HEK293 (cell line): ENCODE measurements around the gene DCAF4.

ENCODE experiments used
- CTCF ChIA-PET: fragments of 350-600 bp; formaldehyde crosslinking; extraction: SDS; loops from one replicate; lab custom pipeline; 2021; ENCODE audit warnings: antibody characterized with exemption; lab: Yijun Ruan, JAX
- POLR2A ChIA-PET: fragments of 300-600 bp; formaldehyde crosslinking; extraction: SDS; loops from one replicate; lab custom pipeline; 2020; ENCODE audit warnings: antibody characterized with exemption, inconsistent platforms; lab: Yijun Ruan, JAX
- H3K27ac ChIP-seq: fragments of 200-500 bp; sonication (Bioruptor generic); 2 replicates; pipeline ENCODE4 v1.5.1; 2014; ENCODE audit warnings: low read depth, low read length, control low read depth, inconsistent platforms; ENCODE audit errors: extremely low read depth
- H3K36me3 ChIP-seq, 2 experiments: fragments of 200-500 bp in 1 of 2; sonication (Bioruptor generic) in 1 of 2; 1 replicate in 1 of 2; 2 replicates in 1 of 2; pipeline ENCODE4 v1.5.1; 2014 to 2017; ENCODE audit warnings: inconsistent platforms in 2 of 2, low read length in 2 of 2; ENCODE audit not compliant: control insufficient read depth in 2 of 2, insufficient read depth in 1 of 2
- H3K4me1 ChIP-seq: fragments of 200-500 bp; sonication (Bioruptor generic); 2 replicates; pipeline ENCODE4 v1.5.1; 2014; ENCODE audit warnings: mild to moderate bottlenecking, low read length, inconsistent platforms; ENCODE audit not compliant: control insufficient read depth, insufficient read depth
- H3K4me3 ChIP-seq: 2 replicates; pipeline ENCODE4 v1.5.1; 2011; ENCODE audit warnings: low read depth, mild to moderate bottlenecking, control low read depth, low read length, moderate library complexity
- H3K9me3 ChIP-seq: fragments of 200-500 bp; sonication (Bioruptor generic); 2 replicates; pipeline ENCODE4 v1.5.1; 2014; ENCODE audit warnings: low read depth, low read length, inconsistent platforms; ENCODE audit not compliant: control insufficient read depth, insufficient read depth
- EGR2 ChIP-seq: fragments of 450-650 bp; formaldehyde crosslinking; IDR thresholded peaks from 2 replicates; pipeline ENCODE4 v1.5.1; 2016; ENCODE audit warnings: low read depth, missing biosample characterization, missing genetic modification characterization
- FEZF1 ChIP-seq: fragments of 450-650 bp; formaldehyde crosslinking; IDR thresholded peaks from 2 replicates; pipeline ENCODE4 v1.5.1; 2016; ENCODE audit warnings: missing biosample characterization, missing genetic modification characterization
- GLI2 ChIP-seq: fragments of 450-650 bp; formaldehyde crosslinking; IDR thresholded peaks from 2 replicates; pipeline ENCODE4; 2017; ENCODE audit warnings: missing biosample characterization, missing genetic modification characterization, low read depth, borderline replicate concordance
- GLI4 ChIP-seq: fragments of 450-650 bp; formaldehyde crosslinking; IDR thresholded peaks from 2 replicates; pipeline ENCODE4 v1.5.1; 2016; ENCODE audit warnings: missing biosample characterization, missing genetic modification characterization
- HOXC10 ChIP-seq: sonication (generic); formaldehyde crosslinking; IDR thresholded peaks from 2 replicates; pipeline ENCODE4 v1.8.1; 2023; ENCODE audit warnings: mild to moderate bottlenecking, missing genetic modification reagents
- OSR2 ChIP-seq: fragments of 450-650 bp; formaldehyde crosslinking; IDR thresholded peaks from 2 replicates; pipeline ENCODE4 v1.5.1; 2016; ENCODE audit warnings: missing biosample characterization, missing genetic modification characterization
- SCRT1 ChIP-seq: fragments of 450-650 bp; formaldehyde crosslinking; IDR thresholded peaks from 2 replicates; pipeline ENCODE4 v1.5.1; 2016; ENCODE audit warnings: missing biosample characterization, missing genetic modification characterization, borderline replicate concordance
- ZFHX2 ChIP-seq: fragments of 450-650 bp; formaldehyde crosslinking; conservative IDR thresholded peaks from 2 replicates; pipeline ENCODE4 v1.5.1; 2016; ENCODE audit warnings: missing biosample characterization, missing genetic modification characterization
- ZNF174 ChIP-seq: fragments of 450-650 bp; formaldehyde crosslinking; IDR thresholded peaks from 2 replicates; pipeline ENCODE4 v1.5.0; 2017; ENCODE audit warnings: missing biosample characterization, mild to moderate bottlenecking, missing genetic modification characterization
- ZNF175 ChIP-seq: fragments of 450-650 bp; formaldehyde crosslinking; IDR thresholded peaks from 2 replicates; pipeline ENCODE4 v1.5.1; 2016; ENCODE audit warnings: missing biosample characterization, missing genetic modification characterization
- ZNF404 ChIP-seq: fragments of 450-650 bp; formaldehyde crosslinking; IDR thresholded peaks from 2 replicates; pipeline ENCODE4 v1.5.1; 2017; ENCODE audit warnings: missing biosample characterization, missing genetic modification characterization
- ZNF510 ChIP-seq: fragments of 450-650 bp; formaldehyde crosslinking; IDR thresholded peaks from 2 replicates; pipeline ENCODE4 v1.5.1; 2018; ENCODE audit warnings: mild to moderate bottlenecking, missing genetic modification characterization, missing biosample characterization; ENCODE audit not compliant: insufficient replicate concordance
- ZNF585B ChIP-seq: fragments of 450-650 bp; formaldehyde crosslinking; IDR thresholded peaks from 2 replicates; pipeline ENCODE4 v1.5.1; 2016; ENCODE audit warnings: missing biosample characterization, missing genetic modification characterization
- ZNF776 ChIP-seq: fragments of 450-650 bp; formaldehyde crosslinking; IDR thresholded peaks from 2 replicates; pipeline ENCODE4 v1.5.0; 2017; ENCODE audit warnings: missing biosample characterization, missing genetic modification characterization, borderline replicate concordance
- TF ChIP-seq, protein P1 (sequence below): fragments of 450-650 bp; formaldehyde crosslinking; IDR thresholded peaks from 2 replicates; pipeline ENCODE4 v1.5.1; 2016; ENCODE audit warnings: missing biosample characterization, missing genetic modification characterization, low read depth
- TF ChIP-seq, protein P2 (sequence below): fragments of 450-650 bp; formaldehyde crosslinking; IDR thresholded peaks from 2 replicates; pipeline ENCODE4 v1.5.1; 2016; ENCODE audit warnings: missing biosample characterization, missing genetic modification characterization
- TF ChIP-seq, protein P3 (sequence below): fragments of 450-650 bp; formaldehyde crosslinking; IDR thresholded peaks from 2 replicates; pipeline ENCODE4 v1.5.1; 2017; ENCODE audit warnings: missing biosample characterization, missing genetic modification characterization
- TF ChIP-seq, protein P4 (sequence below): fragments of 450-650 bp; formaldehyde crosslinking; IDR thresholded peaks from 2 replicates; pipeline ENCODE4 v1.5.1; 2016; ENCODE audit warnings: missing biosample characterization, missing genetic modification characterization
- TF ChIP-seq, protein P5 (sequence below): fragments of 450-650 bp; formaldehyde crosslinking; IDR thresholded peaks from 2 replicates; pipeline ENCODE4 v1.5.1; 2016; ENCODE audit warnings: missing biosample characterization, missing genetic modification characterization, borderline replicate concordance
- TF ChIP-seq, protein P6 (sequence below): fragments of 450-650 bp; formaldehyde crosslinking; IDR thresholded peaks from 2 replicates; pipeline ENCODE4 v1.5.1; 2016; ENCODE audit warnings: missing biosample characterization, missing genetic modification characterization, low read depth
- TF ChIP-seq, protein P7 (sequence below): fragments of 450-650 bp; formaldehyde crosslinking; IDR thresholded peaks from 2 replicates; pipeline ENCODE4 v1.5.1; 2016; ENCODE audit warnings: missing biosample characterization, missing genetic modification characterization

Gene DCAF4

DNA sequence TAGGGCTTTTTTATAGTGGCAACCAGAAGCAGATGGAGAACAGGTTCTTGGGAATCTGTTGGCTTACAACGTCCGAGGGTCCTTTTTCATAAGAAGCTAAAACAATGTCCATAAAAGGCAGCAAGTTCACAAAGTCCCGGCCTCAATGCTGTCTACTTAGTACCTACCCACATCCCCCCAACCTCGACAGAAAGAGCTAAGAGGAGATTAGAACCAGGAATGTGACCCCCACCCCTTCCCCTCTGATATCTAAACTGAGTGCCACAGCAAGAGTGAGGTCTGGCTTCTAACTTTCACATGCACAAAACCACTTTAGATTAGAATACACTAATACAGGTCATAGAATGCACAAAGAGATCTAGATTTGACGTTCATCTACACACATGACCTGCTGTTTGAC, 36.9 kb upstream of the DCAF4 start:
- CTCF ChIA-PET: interaction anchor here (2.8 kb wide), 1 partner anchor 15 kb away, joined by 11 read pairs; no protein-coding TSS in a partner anchor
- Histone ChIP-seq H3K4me3 (no peak overlapping the region), H3K27ac (no peak overlapping the region)
- POLR2A ChIA-PET: no interaction called here
- TF ChIP-seq, protein P1, sequence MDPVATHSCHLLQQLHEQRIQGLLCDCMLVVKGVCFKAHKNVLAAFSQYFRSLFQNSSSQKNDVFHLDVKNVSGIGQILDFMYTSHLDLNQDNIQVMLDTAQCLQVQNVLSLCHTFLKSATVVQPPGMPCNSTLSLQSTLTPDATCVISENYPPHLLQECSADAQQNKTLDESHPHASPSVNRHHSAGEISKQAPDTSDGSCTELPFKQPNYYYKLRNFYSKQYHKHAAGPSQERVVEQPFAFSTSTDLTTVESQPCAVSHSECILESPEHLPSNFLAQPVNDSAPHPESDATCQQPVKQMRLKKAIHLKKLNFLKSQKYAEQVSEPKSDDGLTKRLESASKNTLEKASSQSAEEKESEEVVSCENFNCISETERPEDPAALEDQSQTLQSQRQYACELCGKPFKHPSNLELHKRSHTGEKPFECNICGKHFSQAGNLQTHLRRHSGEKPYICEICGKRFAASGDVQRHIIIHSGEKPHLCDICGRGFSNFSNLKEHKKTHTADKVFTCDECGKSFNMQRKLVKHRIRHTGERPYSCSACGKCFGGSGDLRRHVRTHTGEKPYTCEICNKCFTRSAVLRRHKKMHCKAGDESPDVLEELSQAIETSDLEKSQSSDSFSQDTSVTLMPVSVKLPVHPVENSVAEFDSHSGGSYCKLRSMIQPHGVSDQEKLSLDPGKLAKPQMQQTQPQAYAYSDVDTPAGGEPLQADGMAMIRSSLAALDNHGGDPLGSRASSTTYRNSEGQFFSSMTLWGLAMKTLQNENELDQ (tag by site-specific recombination): no peak
- TF ChIP-seq ZNF585B (tag by site-specific recombination): no peak
- no peak for TF ChIP-seq ZNF175 (tag by site-specific recombination)
- TF ChIP-seq SCRT1 (tag by site-specific recombination): no peak
- TF ChIP-seq, protein P2, sequence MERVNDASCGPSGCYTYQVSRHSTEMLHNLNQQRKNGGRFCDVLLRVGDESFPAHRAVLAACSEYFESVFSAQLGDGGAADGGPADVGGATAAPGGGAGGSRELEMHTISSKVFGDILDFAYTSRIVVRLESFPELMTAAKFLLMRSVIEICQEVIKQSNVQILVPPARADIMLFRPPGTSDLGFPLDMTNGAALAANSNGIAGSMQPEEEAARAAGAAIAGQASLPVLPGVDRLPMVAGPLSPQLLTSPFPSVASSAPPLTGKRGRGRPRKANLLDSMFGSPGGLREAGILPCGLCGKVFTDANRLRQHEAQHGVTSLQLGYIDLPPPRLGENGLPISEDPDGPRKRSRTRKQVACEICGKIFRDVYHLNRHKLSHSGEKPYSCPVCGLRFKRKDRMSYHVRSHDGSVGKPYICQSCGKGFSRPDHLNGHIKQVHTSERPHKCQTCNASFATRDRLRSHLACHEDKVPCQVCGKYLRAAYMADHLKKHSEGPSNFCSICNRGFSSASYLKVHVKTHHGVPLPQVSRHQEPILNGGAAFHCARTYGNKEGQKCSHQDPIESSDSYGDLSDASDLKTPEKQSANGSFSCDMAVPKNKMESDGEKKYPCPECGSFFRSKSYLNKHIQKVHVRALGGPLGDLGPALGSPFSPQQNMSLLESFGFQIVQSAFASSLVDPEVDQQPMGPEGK (tag by site-specific recombination): no peak
- TF ChIP-seq ZNF404: no peak
- TF ChIP-seq HOXC10 (CRISPR knock-in tag): no peak
- TF ChIP-seq, all 188 proteins: peak for 0
- Histone ChIP-seq H3K9me3 (no peaks in the 10 kb centered on the region), H3K36me3 (no peaks in the 10 kb centered on the region), H3K4me1 (peaks cover 11% of the 10 kb centered on the region)

DNA sequence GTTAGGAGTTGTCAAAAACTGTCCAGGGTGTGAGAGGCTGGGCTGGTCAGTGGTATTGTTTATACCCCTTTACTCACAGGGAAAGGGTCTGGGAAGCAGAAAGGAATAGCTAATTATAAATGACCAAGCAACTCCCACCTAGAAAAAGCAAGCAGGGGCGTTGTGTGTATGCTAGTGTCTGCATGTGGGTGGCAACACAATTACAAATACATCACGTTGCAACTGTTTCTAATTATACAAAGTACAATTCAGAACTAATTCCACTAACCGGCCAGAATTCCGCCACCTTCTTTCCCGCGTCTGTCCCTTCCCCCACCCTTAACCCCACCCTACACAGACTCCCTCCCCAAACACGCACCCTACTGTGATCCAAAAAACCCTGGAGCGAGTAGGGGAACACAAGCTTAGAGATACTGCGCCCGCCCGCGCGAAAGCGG, 34.6 kb upstream of the DCAF4 start:
- Histone ChIP-seq H3K4me1 (peaks cover 13% of the 10 kb centered on the region), H3K27ac (no peak overlapping the region; the same call in 1 of the 2 replicates), H3K4me3 (peak overlapping the region; percentile 81), H3K9me3 (no peaks in the 10 kb centered on the region), H3K36me3 (no peaks in the 10 kb centered on the region)
- ChIA-PET POLR2A (no interaction called here), CTCF (interaction anchor here (0.6 to 1.0 kb wide), 2 partner anchors 132 to 375 kb away, joined by 3 to 7 read pairs; no protein-coding TSS in a partner anchor)
- TF ChIP-seq, protein P3, sequence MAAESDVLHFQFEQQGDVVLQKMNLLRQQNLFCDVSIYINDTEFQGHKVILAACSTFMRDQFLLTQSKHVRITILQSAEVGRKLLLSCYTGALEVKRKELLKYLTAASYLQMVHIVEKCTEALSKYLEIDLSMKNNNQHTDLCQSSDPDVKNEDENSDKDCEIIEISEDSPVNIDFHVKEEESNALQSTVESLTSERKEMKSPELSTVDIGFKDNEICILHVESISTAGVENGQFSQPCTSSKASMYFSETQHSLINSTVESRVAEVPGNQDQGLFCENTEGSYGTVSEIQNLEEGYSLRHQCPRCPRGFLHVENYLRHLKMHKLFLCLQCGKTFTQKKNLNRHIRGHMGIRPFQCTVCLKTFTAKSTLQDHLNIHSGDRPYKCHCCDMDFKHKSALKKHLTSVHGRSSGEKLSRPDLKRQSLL: no peak
- peak; percentile 82 for TF ChIP-seq ZFHX2 (tag by site-specific recombination)
- TF ChIP-seq ZNF776 (tag by site-specific recombination): no peak
- no peak for TF ChIP-seq ZNF174 (tag by site-specific recombination)
- peak; percentile 60 for TF ChIP-seq EGR2
- TF ChIP-seq GLI4 (tag by site-specific recombination): no peak
- no peak for TF ChIP-seq GLI2 (tag by site-specific recombination)
- TF ChIP-seq, protein P4, sequence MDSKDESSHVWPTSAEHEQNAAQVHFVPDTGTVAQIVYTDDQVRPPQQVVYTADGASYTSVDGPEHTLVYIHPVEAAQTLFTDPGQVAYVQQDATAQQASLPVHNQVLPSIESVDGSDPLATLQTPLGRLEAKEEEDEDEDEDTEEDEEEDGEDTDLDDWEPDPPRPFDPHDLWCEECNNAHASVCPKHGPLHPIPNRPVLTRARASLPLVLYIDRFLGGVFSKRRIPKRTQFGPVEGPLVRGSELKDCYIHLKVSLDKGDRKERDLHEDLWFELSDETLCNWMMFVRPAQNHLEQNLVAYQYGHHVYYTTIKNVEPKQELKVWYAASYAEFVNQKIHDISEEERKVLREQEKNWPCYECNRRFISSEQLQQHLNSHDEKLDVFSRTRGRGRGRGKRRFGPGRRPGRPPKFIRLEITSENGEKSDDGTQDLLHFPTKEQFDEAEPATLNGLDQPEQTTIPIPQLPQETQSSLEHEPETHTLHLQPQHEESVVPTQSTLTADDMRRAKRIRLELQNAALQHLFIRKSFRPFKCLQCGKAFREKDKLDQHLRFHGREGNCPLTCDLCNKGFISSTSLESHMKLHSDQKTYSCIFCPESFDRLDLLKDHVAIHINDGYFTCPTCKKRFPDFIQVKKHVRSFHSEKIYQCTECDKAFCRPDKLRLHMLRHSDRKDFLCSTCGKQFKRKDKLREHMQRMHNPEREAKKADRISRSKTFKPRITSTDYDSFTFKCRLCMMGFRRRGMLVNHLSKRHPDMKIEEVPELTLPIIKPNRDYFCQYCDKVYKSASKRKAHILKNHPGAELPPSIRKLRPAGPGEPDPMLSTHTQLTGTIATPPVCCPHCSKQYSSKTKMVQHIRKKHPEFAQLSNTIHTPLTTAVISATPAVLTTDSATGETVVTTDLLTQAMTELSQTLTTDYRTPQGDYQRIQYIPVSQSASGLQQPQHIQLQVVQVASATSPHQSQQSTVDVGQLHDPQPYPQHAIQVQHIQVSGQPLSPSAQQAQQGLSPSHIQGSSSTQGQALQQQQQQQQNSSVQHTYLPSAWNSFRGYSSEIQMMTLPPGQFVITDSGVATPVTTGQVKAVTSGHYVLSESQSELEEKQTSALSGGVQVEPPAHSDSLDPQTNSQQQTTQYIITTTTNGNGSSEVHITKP (tag by site-specific recombination): peak; percentile 43
- TF ChIP-seq FEZF1 (tag by site-specific recombination): no peak
- TF ChIP-seq, protein P5, sequence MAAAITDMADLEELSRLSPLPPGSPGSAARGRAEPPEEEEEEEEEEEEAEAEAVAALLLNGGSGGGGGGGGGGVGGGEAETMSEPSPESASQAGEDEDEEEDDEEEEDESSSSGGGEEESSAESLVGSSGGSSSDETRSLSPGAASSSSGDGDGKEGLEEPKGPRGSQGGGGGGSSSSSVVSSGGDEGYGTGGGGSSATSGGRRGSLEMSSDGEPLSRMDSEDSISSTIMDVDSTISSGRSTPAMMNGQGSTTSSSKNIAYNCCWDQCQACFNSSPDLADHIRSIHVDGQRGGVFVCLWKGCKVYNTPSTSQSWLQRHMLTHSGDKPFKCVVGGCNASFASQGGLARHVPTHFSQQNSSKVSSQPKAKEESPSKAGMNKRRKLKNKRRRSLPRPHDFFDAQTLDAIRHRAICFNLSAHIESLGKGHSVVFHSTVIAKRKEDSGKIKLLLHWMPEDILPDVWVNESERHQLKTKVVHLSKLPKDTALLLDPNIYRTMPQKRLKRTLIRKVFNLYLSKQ (tag by site-specific recombination): no peak
- TF ChIP-seq, protein P6, sequence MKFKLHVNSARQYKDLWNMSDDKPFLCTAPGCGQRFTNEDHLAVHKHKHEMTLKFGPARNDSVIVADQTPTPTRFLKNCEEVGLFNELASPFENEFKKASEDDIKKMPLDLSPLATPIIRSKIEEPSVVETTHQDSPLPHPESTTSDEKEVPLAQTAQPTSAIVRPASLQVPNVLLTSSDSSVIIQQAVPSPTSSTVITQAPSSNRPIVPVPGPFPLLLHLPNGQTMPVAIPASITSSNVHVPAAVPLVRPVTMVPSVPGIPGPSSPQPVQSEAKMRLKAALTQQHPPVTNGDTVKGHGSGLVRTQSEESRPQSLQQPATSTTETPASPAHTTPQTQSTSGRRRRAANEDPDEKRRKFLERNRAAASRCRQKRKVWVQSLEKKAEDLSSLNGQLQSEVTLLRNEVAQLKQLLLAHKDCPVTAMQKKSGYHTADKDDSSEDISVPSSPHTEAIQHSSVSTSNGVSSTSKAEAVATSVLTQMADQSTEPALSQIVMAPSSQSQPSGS: no peak
- TF ChIP-seq, protein P7, sequence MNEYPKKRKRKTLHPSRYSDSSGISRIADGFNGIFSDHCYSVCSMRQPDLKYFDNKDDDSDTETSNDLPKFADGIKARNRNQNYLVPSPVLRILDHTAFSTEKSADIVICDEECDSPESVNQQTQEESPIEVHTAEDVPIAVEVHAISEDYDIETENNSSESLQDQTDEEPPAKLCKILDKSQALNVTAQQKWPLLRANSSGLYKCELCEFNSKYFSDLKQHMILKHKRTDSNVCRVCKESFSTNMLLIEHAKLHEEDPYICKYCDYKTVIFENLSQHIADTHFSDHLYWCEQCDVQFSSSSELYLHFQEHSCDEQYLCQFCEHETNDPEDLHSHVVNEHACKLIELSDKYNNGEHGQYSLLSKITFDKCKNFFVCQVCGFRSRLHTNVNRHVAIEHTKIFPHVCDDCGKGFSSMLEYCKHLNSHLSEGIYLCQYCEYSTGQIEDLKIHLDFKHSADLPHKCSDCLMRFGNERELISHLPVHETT (tag by site-specific recombination): no peak
- TF ChIP-seq ZNF510 (tag by site-specific recombination): no peak
- no peak for TF ChIP-seq OSR2 (tag by site-specific recombination)
